Head of caudate nucleus (tissue), 42 donors: ENCODE data around the gene VEGFC.

ENCODE experiments used
- DNase-seq, 42 donors: peaks; one replicate each; pipeline versions ENCODE4 v3.0.0 to v3.0.0-alpha.2; 2020 to 2021; ENCODE audit warnings: mixed read lengths in 7 of 42
- intact Hi-C: fragments of 100-400 bp; cut with DNase I; formaldehyde crosslinking; loops from one replicate; pipeline ENCODE4 v1.15.0; 2022

The VEGFC gene

GRCh38 chr4:176778063-176778462 is 14.7 kb downstream of the VEGFC start:
- DNase-seq: no peak
- intact Hi-C loops: no loop called here

DNA sequence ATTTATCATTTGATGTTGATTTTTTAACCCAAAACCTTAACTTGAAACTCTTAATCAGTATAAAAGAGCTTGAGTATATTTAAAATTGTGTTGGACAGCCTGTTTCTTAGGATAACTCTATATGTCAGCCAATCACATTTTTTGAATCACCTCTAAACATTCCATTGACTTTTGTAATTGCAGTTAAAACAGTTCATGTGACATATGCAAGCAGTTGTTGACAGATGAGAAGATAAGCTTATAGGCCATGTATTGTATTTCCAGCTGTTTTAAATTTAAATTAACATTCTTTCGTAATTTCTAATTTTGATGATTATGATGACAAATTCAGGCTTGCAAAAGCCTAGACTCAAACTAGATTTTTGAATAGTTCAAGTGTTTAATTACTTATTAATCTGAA is 17.4 kb downstream of the VEGFC start:
- intact Hi-C loops: no loop called here
- DNase-seq: no peak

GRCh38 chr4:176774852-176775251 is 17.9 kb downstream of the VEGFC start:
- no peak for DNase-seq
- intact Hi-C loops: no loop called here

GRCh38 chr4:176769514-176769913 is 23.2 kb downstream of the VEGFC start:
- intact Hi-C loops: no loop called here
- DNase-seq: no peak

GRCh38 chr4:176767183-176767582 is 25.5 kb downstream of the VEGFC start:
- intact Hi-C loops: no loop called here
- no peak for DNase-seq

GRCh38 chr4:176762661-176763308 is 29.9 kb downstream of the VEGFC start:
- no peak for DNase-seq
- intact Hi-C loops: no loop called here

GRCh38 chr4:176761872-176762271 is 30.9 kb downstream of the VEGFC start:
- intact Hi-C loops: no loop called here
- no peak for DNase-seq

DNA sequence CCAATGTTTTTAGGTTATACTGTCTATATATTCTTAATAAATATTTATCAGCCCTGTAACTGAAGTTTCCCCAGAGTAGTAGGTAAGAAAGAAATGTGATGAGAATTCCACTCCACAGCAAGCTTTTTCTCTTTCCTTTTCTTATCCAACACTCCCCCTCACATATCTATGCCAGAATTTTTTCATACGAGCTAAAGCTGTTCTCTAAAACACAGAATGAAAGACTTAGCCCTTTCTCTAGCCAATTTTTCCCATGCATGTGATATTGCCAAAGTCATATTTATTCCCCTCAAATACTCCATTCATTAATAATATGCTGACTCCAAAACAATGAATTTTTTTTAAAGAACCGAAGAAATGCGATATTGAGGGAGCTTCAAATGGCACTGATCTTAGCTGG is 32.3 kb downstream of the VEGFC start:
- no peak for DNase-seq
- intact Hi-C loops: no loop called here

GRCh38 chr4:176758731-176759130 is 34.0 kb downstream of the VEGFC start:
- DNase-seq: no peak
- intact Hi-C loops: no loop called here

- intact Hi-C loops: no loop called here
- no peak for DNase-seq
Measured at GRCh38 chr4:176758323-176758722, 34.4 kb downstream of the VEGFC start.

DNA sequence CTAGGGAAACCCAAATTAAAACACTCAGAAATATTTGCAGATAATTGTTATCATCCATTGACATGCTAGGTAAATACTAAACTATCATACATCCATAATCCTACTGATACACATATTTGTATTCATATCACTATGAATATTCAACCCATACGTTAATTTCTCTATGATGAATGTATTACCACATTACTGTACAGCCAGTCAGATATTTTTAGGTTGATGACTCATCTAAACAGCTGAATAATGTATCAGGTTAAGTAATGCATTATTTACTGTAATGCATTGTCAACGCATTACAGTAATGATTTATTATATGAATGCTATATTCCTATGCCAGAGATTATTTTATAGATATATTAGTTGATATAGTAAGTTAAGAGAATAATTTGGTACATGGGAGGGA is 37.1 kb downstream of the VEGFC start:
- no peak for DNase-seq
- intact Hi-C loops: no loop called here

- intact Hi-C loops: no loop called here
- DNase-seq: no peak
Measured at GRCh38 chr4:176755001-176755400, 37.7 kb downstream of the VEGFC start.

DNA sequence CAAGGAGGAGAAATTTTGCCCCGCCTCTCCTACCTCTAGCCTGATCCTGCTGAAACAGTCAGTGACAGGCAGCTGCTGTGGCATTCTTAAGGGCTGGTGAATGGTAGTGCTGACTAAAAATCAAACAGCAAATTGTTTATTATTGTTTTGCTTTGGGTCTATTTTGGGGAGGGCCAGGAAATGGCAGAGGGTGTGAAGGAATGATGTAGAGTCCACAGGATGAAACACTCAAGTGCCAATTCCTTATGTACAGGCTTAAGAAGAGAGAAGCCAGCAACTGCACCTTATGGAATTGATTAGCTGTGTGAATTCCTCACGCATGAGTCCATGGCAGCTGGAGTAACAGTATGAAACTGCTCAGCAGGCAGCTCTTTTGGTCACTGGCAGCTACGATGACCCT is 39.7 kb downstream of the VEGFC start:
- DNase-seq: no peak

DNA sequence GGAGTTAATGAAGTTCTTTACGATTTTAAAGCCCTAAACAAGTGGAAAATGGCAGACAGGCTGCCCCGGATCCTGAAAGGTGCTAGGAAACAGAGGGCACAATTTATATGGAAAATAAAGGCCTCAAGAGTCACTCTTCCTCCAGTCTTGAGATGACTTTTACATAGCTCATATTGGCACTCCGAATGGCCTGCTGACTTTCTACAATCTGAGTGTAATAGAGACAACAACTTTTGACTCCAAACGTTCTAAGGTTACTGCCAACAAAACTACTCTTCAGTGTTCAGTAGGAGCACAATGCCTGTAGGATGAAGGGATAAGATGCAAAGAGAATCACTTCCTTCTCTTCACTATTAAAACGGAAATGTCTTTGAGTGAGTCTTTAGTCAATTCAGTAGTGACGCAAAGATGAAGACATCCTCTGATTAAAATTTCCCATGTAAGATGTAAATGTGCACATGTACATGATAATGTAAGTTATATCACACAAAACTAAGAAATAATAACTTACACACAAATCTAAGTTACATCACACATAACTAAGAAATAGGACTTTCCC is 40.5 kb downstream of the VEGFC start:
- DNase-seq: no peak
- intact Hi-C loops: no loop called here

More for the DNA sequence above, 39.7 kb downstream of the VEGFC start:
- intact Hi-C loops: no loop called here

GRCh38 chr4:176751061-176751460 is 41.7 kb downstream of the VEGFC start:
- intact Hi-C loops: no loop called here
- no peak for DNase-seq

DNA sequence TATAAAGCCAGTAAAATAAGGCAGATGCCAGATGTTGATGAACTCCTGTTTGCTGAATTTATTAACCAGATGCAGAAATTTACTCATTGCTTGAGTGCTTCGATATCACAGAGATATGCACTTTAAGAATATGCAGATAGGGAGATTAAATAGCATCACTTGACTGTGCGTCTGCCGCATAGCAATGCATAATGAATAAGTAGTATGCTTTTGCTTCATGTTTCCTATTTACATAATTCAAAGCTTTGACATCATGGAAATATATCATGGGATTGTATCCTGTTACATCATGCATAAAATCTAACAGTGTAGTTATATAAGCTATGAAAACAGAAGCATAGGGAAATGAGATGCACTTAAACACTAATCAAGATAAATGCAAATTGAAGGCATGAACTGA is 45.9 kb downstream of the VEGFC start:
- intact Hi-C loops: no loop called here
- no peak for DNase-seq

GRCh38 chr4:176745902-176746301 is 46.8 kb downstream of the VEGFC start:
- no peak for DNase-seq
- intact Hi-C loops: no loop called here

DNA sequence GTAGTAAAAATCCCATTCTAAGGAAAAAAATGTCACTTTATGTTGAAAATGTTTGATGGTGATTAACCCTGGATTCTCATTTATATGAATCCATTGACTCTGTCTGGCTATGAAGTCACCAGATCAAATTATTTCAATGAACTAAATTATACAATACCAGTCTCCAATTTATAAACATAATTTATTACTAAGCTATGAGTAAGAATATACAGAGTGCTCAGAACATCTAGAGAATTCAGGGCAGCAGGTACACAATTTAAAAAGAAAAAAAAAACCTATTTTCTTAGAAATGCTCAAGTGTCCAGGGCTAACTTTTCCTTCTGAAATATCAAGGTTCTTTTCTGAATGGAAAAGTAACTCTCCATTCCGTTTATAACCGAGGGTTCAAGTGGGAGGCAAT is 48.6 kb downstream of the VEGFC start:
- intact Hi-C loops: no loop called here
- DNase-seq: no peak

DNA sequence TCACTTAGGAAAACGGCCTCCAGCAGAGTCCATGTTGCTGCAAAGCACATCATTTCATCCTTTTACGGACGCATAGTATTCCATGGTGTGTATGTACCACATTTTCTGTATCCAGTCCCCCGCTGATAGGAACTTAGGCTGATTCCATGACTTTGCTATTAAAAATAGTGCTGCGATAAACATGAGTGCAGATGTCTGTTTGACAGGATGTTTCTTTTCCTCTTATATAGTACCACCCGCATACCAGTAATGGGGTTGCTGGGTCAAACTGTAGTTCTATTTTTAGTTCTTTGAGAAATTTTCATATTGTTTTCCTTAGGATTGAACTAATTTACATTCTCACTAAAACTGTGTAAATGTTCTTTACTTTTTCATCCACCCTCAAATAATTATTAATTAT is 50.5 kb downstream of the VEGFC start:
- DNase-seq: no peak
- intact Hi-C loops: no loop called here

DNA sequence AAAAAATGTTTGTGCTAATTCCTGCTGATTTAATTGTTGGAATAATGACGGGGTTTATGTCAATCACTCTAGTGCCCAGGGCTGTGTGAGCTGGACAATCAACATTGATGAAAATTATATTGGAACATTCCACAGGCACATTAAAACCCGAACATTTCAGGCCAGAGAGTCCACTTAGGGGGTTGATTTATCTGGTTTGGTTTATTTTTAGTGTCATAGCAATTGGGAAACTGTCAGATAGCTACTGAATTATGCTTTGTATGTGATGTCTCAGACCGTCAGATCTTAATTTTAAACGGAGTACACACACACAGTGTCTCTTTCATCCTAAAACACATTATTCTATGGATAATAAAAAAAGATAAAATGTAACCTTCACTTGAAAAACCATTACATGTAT is 51.5 kb downstream of the VEGFC start:
- no peak for DNase-seq
- intact Hi-C loops: no loop called here

GRCh38 chr4:176735300-176735699 is 57.4 kb downstream of the VEGFC start:
- DNase-seq: no peak
- intact Hi-C loops: no loop called here

DNA sequence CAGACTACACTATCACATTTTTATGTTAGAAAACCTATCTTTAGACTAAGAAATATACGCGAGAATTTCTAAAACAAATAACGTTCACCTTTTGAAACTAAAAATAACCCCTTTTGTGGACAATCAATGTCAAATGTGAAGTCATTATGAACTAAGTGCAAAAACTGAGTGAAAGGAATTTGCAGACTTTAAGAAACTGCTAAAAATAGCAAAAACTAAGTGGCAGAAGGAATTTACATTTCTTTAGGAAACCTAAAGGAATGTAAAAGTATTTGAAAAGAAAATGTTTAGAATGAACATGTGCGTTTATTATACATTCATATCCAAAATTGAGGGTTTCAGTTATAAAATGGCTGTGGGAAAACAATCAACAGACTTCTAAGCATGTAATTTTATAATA is 58.3 kb downstream of the VEGFC start:
- intact Hi-C loops: no loop called here
- DNase-seq: no peak
